ENCODE results near the gene TEKT2. TPM values are rescaled to one million over a fixed set of nuclear protein-coding genes. Genes with fewer than 3 reads are reported as not detected.

The TEKT2 gene
- total and polyA plus RNA-seq, 12 donors: 0.18 to 4.0 (median 0.72) TPM; not detected in 4

DNA sequence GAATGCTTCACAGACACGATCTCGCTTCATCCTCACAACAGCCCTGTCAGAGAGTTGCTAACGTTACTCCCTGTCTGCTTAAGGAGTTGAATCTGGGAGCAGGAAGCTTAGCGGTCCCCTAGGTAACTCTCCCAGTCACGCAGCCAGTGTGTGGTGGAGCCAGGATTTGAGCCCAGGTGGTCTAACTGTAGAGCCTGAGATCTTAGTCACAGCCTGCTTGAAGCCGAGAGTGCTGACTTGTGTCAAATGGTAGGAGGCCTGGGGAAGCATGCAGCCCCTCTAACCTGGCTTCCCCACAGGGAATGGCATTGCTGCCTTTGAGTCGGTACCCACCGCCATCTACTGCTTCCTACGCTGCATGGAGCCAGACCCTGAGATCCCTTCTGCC, 8.9 kb downstream of the TEKT2 start:
- peak overlapping the region in 4 of 5 donors; percentile 28 to 82 (median 75) for H3K27ac ChIP-seq
- no peaks in the 10 kb centered on the region for H3K9me3 ChIP-seq (replicated peaks in 1 of 3)
- TF ChIP-seq CTCF (IDR thresholded peaks at IDR 0.05) (no peak), POLR2A (IDR thresholded peaks at IDR 0.05) (no peak)
- peaks cover 0 to 58% of the 10 kb centered on the region in 2 donors for H3K36me3 ChIP-seq (replicated peaks in 1 of 2)
- H3K4me3 ChIP-seq: no peak overlapping the region
- peak in 1 of 7 donors; percentile 23 for DNase-seq
- intact Hi-C loops (cut with DNase I): loop anchor here (10.0 kb wide), 3 partner anchors 92 to 322 kb away; no protein-coding TSS in a partner anchor
- WGBS, 4 donors: 89 to 93% (median 90%) methylated on average over 6 to 9 of the region's 9 CpGs
- H3K27me3 ChIP-seq: no peaks in the 10 kb centered on the region
- peaks cover 33 to 62% of the 10 kb centered on the region in 2 donors for H3K4me1 ChIP-seq (replicated peaks in 1 of 2)

DNA sequence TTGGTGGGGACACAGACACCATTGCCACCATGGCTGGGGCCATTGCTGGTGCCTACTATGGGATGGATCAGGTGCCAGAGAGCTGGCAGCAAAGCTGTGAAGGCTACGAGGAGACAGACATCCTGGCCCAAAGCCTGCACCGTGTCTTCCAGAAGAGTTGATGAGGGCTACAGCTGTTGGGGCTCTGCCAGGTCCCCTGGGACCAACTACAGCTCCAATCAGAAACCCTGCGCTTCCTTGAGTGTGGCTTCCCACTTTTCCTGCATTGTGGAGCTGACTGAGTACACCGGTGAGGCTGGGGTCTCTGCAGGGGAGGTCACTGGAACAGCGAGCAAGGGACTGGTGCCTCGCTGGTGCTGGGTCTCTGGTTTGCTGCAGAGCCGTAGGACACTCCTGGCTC, 9.3 kb downstream of the TEKT2 start:
- Histone ChIP-seq H3K27me3 (no peaks in the 10 kb centered on the region), H3K9me3 (replicated peaks in 1 of 3) (no peaks in the 10 kb centered on the region), H3K27ac (peak overlapping the region in 4 of 5 donors; percentile 28 to 82 (median 75)), H3K4me1 (replicated peaks in 1 of 2) (peaks cover 32 to 61% of the 10 kb centered on the region in 2 donors), H3K4me3 (no peak overlapping the region), H3K36me3 (replicated peaks in 1 of 2) (peaks cover 0 to 58% of the 10 kb centered on the region in 2 donors)
- intact Hi-C loops (cut with DNase I): loop anchor here (10.0 kb wide), 3 partner anchors 92 to 322 kb away; no protein-coding TSS in a partner anchor
- WGBS, 4 donors: 62 to 80% (median 78%) methylated on average over 4 to 7 of the region's 7 CpGs
- TF ChIP-seq POLR2A (IDR thresholded peaks at IDR 0.05): no peak
- no peak for TF ChIP-seq CTCF (IDR thresholded peaks at IDR 0.05)
- peak in 4 of 7 donors; percentile 24 to 66 (median 30) for DNase-seq

GRCh38 chr1:36093929-36094328, 10.0 kb downstream of the TEKT2 start:
- Histone ChIP-seq H3K36me3 (replicated peaks in 1 of 2) (peaks cover 0 to 58% of the 10 kb centered on the region in 2 donors), H3K27me3 (no peaks in the 10 kb centered on the region), H3K9me3 (replicated peaks in 1 of 3) (no peaks in the 10 kb centered on the region), H3K4me1 (replicated peaks in 1 of 2) (peaks cover 29 to 58% of the 10 kb centered on the region in 2 donors), H3K27ac (peak overlapping the region; percentile 28 to 82 (median 68)), H3K4me3 (no peak overlapping the region)
- DNase-seq: peak; percentile 82 to 95 (median 92)
- peak; percentile 9 to 77 for TF ChIP-seq POLR2A (IDR thresholded peaks at IDR 0.05)
- TF ChIP-seq CTCF (IDR thresholded peaks at IDR 0.05): no peak
- WGBS, 4 donors: 8 to 49% (median 35%) methylated on average over 3 of the region's 3 CpGs; no CpG with 5 or more reads in 1 of the 4 donors
- intact Hi-C loops (cut with DNase I): loop anchor here (10.0 kb wide), 3 partner anchors 91 to 321 kb away; no protein-coding TSS in a partner anchor

- H3K9me3 ChIP-seq (replicated peaks in 1 of 3): no peaks in the 10 kb centered on the region
- peaks cover 0 to 58% of the 10 kb centered on the region in 2 donors for H3K36me3 ChIP-seq (replicated peaks in 1 of 2)
- peaks cover 24 to 59% of the 10 kb centered on the region in 2 donors for H3K4me1 ChIP-seq (replicated peaks in 1 of 2)
- H3K4me3 ChIP-seq: no peak overlapping the region
- H3K27me3 ChIP-seq: no peaks in the 10 kb centered on the region
- peak overlapping the region in 4 of 5 donors; percentile 28 to 82 (median 75) for H3K27ac ChIP-seq
- TF ChIP-seq POLR2A (IDR thresholded peaks at IDR 0.05) (no peak), CTCF (IDR thresholded peaks at IDR 0.05) (no peak)
- intact Hi-C loops (cut with DNase I): loop anchor here (5.0 to 10.0 kb wide), 6 partner anchors 38 to 320 kb away; no protein-coding TSS in a partner anchor
- 78 to 86% (median 82%) methylated on average over 4 to 8 of the region's 8 CpGs for WGBS, 4 donors
- DNase-seq: peak in 4 of 7 donors; percentile 26 to 59 (median 42)
These were observed 10.7 kb downstream of the TEKT2 start for GRCh38 chr1:36094621-36095061.
